ENCODE results near the gene GPC5.
"Not testable (repeated sequence)": the region's sequence is repeated elsewhere in the genome, so short reads cannot be mapped to it uniquely, and the experiment has no call there.

GPC5 gene

DNA sequence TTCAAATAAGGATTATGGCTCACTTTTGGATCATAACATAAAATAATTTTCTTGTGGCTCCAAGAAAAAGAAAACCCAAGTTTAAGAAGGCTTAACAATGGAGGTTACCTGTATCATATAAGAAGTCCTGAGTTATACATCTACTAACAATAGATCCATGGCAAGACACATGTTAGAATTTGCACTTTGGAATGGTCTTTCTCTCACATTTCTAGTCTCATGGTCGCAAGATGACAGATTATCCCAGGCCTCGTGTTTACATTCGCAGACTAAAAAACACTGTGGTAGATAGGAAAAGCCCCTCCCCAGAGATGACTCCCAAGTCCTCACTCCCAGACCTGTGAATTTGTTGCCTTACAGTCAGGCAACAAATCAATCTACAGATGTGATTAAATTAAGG lies 1082.0 kb downstream of the GPC5 start:
- no peak for DNase-seq

DNA sequence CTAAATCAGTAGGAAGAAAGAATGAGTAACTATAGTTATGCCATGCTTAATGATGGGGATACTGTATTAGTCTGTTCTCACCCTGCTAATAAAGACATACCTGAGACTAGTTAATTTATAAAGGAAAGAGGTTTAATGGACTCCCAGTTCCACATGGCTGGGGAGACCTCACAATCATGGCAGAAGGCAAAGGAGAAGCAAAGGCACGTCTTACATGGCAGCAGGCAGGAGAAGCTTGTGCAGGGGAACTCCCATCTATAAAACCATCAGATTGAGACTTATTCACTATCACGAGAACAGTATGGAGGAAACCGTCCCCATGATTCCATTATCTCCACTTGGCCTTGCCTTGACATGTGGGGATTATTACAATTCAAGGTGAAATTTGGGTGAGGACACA lies 1084.4 kb downstream of the GPC5 start:
- not testable (repeated sequence) for DNase-seq

DNA sequence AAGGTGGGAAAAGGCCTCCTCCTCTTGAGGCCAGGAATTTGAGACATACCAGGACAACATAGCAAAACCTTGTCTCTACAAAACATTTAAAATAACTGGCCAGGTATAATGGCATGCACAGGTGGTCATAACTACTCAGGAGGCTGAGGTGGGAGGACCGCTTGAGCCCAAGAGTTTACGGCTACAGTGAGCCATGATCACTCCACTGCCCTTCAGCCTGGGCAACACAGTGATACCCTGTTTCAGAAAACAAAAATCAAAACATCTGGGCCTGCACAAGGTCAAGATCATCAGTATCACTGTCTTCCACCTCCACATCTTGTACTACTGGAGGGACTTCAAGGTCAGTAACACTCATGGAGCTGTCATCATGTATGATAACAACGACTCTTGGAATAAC lies 1085.5 kb downstream of the GPC5 start:
- no peak for DNase-seq

DNA sequence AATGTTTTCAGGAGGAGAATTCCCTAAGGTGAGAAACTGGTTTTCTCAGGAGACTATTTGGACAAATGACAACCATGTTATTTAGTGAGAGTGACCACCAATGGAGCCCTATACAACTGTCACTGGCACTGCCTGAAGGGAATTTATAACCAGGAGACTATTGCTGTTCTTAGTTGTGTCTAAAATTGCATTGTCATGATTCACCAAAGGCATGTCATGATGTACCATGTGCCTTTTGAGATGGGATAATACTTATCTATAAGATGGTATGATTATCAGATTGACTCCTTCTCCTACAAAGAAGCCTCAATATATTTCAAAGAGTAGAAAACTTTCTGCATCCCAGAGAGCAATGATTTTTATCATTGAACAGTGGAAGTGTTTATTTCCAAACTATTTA lies 1088.8 kb downstream of the GPC5 start:
- DNase-seq, result no peak

- DNase-seq, result no peak
Measured at GRCh38 chr13:92488249-92488852, 1089.9 kb downstream of the GPC5 start.

GRCh38 chr13:92491839-92492238 lies 1093.4 kb downstream of the GPC5 start:
- DNase-seq, result no peak

DNA sequence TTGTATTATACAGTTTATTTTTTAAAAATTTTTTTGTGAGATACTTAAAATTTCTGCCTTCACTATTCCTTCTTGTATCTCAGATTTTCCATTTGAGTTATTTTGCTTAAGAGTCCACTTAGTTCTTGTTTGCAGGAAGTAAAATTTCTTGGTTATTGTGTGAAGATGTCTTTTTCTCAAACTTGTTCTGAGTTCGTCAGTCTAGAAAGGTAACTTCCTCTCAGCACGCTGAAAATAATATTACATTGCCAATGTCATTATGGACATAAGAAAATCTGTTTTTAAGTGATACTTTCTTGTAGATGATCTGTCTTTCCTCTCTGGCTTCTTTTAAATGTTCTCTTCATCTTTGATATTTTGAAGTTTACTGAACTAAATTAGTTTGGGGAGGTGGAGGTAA lies 1096.5 kb downstream of the GPC5 start:
- DNase-seq, result no peak

DNA sequence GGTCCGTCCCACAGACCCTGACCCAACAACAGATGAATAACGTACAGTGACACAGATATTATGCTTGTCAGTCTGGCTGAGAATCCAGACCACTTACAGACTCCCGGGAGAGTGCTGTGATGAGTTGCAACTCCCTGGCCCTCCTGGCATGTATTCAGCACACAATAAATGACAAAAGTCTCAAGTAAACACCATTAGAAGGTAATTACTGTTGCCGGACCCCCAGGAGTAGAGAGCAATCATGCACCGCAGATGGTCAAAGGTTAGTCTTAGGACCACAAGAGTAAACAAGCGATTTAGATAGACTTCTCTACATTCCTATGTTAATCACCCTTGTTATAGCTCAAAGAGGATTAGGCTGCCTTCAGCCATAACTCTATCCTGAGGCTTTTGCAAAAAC lies 1101.8 kb downstream of the GPC5 start:
- no peak for DNase-seq

DNA sequence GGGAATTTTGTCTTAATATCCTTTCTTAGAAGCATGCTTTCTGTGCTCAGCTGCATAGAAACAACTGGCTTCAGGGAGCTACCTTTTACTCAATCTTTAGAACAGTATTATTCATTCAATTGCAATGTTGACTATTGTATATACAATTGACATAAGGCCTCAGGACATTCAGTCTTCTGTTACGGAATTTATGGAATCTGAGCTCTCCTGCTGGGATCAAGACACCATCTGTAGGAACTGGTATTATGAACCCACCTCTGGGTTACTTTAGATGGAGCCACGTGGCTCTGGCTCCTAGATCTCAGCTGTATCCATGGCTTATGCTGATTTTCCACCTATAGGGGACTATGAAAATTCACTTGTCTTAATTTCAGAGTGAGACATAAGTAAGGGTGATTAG lies 1112.0 kb downstream of the GPC5 start:
- DNase-seq, result no peak

GRCh38 chr13:92512852-92513251 lies 1114.4 kb downstream of the GPC5 start:
- no peak for DNase-seq

- DNase-seq, result no peak
Measured at GRCh38 chr13:92513672-92514071, 1115.3 kb downstream of the GPC5 start.

- DNase-seq, result no peak
Measured at GRCh38 chr13:92514420-92515125, 1116.2 kb downstream of the GPC5 start.

DNA sequence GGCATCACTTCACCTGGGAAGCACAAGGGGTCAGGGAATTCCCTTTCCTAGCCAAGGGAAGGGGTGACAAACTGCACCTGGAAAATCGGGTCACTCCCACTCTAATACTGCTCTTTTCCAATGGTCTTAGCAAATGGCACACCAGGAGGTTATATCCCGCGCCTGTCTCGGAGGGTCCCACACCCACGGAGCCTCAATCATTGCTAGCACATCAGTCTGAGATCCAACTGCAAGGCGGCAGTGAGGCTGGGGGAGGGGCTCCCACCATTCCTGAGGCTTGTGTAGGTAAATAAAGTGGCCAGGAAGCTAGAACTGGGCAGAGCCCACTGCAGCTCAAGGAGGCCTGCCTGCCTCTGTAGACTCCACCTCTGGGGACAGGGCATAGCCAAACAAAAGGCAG lies 1118.5 kb downstream of the GPC5 start:
- not testable (repeated sequence) for DNase-seq

- not testable (repeated sequence) for DNase-seq
Measured at GRCh38 chr13:92518622-92519021, 1120.2 kb downstream of the GPC5 start.

DNA sequence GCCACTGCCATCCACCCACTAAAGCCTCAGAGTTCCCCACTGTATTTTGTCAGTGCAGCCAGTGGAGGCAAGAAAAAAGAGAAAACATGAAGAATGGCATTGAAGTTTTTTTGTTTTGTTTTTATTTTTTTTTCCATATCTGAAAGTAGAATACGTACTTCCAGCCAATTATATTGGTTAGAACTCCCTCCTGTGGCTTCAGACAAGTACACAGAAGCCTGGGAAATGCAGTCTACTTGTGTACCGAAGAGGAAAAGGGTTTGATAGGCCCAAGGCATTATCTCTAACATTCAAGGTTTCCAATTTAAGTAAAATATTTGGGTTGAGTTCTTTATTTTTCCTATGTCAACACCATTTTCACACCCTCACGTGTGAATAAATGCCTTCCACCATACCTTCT lies 1131.9 kb downstream of the GPC5 start:
- no peak for DNase-seq

GRCh38 chr13:92535222-92536006 lies 1137.0 kb downstream of the GPC5 start:
- no peak for DNase-seq

GRCh38 chr13:92537471-92537870 lies 1139.0 kb downstream of the GPC5 start:
- DNase-seq, result no peak

DNA sequence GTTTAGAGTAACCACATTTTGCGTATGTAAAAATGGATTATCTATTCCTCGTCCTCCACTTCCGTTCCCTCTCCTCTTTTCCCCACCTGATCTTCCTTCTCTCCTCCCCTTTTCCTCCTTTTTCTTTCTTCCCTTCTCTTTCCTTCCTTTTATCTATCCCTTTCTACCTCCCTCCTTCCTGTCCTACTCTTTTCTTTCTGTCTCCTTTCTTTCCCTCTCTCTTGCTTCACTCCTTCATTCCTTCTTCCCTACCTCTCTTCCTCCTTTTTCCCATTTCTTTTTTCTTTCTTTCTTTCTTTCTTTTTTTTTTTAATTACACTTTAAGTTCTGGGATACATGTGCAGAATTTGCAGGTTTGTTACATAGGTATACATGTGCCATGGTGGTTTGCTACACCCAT lies 1139.7 kb downstream of the GPC5 start:
- DNase-seq, result no peak

DNA sequence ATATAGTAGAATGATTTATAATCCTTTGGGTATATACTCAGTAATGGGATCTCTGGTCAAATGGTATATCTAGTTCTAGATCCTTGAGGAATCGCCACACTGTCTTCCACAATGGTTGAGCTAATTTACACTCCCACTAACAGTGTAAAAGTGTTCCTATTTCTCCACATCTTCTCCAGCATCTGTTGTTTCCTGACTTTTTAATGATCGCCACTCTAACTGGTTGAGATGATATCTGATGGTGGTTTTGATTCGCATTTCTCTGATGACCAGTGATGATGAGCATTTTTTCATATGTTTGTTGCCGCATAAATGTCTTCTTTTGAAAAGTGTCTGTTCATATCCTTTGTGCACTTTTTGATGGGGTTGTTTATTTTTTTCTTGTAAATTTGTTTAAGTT lies 1140.7 kb downstream of the GPC5 start:
- not testable (repeated sequence) for DNase-seq

GRCh38 chr13:92547266-92547665 lies 1148.8 kb downstream of the GPC5 start:
- DNase-seq, result no peak

DNA sequence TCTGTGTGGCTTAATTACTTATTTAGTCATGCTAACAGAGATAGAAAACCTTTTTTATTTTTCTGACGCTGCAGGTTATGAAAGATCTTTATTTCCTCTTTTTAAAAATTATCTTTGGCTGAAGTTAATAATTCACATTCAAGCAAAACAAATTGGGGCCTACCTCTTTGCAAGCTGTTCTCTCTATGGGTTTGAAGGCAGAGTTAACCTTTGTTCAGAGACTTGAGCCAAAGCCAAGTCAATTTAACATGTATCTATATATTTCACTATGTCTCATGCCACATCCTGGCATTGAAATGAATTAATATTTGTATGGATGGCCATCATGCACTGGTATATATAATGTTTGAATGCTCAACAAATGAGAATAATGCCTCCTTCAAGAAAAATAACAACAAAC lies 1150.9 kb downstream of the GPC5 start:
- DNase-seq, result no peak

DNA sequence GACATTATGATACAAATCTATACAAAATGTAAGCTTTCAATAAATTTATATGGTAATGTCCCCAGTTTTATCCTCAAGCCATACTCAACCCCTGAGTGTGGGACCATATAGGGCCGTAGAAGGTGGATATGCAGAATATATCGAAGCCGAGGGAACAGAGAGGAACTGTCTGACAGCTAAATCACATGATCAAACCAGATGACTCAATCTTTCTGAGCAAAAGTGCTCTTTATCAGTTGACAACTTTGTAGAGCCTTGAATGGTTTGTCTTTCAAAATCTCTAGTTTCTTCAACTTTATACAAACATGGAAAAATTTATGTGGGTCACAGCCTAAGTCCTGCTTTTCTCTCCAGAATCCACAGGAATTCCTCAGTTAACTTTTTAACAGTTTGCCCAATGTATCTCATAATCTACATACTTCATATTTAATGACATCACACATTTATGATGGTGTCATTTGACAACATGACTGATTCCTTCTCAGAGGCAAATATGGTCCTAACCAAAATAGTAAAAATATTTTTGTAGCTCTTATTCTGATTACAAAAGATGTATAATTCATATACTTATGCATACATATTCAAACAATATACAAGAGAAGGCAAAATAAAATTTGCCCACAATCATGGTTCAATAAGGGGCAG lies 1155.2 kb downstream of the GPC5 start:
- DNase-seq, result no peak

- DNase-seq, result no peak
Measured at GRCh38 chr13:92560883-92561282, 1162.5 kb downstream of the GPC5 start.
